HG03097 (cell line): ENCODE data around the gene CXXC4.

Experiments
- ATAC-seq: cut with Tn5 transposase; IDR thresholded peaks from one replicate; pipeline ENCODE4 v1.9.1; 2021; ENCODE audit not compliant: unreplicated experiment, low FRiP score

CXXC4 gene

DNA sequence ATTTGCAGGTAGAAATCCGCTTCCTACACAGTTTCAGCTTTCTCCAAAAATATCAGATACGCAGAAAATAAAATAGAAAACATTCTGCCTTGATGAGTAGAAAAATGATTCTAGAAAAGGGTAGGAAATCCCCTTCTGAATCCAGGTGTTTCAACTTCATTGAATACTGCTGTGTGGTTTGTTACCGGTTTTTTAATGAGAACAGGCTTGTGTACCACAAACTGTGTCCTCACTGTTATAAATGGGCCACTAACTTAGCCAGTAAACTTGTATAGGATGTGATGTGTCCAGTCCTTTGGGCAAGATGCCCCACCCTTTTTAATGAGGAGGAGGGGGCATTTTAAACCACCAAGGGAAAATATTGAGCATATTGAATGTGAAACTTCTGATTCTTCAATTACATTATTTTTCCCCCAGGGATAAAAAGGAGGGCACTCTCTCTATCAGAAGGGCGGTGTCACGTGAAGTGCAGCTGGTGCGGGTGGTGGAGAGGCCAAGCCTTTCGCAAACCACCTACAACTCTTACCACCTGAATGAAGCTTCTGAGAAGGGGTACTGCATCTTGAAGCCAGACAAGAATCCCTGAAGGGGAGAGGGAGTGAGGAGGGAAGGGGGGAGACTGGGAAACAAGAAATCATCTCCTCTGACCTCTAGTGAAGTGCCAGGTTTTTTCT, 4.5 kb downstream of the CXXC4 start:
- ATAC-seq = peak; percentile 48

DNA sequence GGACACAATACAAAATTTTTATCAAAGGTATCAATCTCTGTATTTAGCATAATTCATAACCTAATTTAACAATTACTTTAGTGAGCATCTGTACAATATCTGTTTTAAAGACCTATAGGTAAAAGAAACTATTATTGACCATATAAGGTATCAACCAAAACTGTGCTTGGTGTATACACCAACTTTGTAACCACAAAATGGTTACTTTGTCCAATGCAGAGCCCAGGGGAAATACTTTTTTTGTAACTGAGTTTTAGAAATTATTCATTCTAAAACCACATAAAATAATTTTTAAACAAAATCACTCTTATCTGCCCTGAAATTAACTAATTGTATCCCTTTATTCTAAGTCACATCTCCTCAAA, 5.0 kb downstream of the CXXC4 start:
- ATAC-seq = no peak

DNA sequence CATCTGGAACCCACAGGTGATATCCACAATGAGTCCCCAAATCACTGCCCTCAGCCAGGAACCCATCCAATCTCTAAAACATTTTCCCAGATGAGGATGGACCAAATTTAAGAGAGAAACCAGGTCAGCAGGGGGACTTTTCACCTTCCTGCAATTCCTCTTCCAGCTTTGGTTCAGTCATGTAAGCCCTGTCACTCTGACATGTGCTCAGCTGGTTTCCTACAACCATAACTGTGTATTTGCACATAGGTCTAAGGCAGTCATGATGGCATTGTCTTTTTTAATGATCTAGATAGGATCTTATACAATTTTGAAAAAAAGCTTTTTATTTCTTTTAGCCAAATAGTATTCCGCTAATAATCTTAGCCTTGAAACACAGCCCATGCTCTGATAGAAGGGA, 6.5 kb downstream of the CXXC4 start:
- ATAC-seq = no peak

DNA sequence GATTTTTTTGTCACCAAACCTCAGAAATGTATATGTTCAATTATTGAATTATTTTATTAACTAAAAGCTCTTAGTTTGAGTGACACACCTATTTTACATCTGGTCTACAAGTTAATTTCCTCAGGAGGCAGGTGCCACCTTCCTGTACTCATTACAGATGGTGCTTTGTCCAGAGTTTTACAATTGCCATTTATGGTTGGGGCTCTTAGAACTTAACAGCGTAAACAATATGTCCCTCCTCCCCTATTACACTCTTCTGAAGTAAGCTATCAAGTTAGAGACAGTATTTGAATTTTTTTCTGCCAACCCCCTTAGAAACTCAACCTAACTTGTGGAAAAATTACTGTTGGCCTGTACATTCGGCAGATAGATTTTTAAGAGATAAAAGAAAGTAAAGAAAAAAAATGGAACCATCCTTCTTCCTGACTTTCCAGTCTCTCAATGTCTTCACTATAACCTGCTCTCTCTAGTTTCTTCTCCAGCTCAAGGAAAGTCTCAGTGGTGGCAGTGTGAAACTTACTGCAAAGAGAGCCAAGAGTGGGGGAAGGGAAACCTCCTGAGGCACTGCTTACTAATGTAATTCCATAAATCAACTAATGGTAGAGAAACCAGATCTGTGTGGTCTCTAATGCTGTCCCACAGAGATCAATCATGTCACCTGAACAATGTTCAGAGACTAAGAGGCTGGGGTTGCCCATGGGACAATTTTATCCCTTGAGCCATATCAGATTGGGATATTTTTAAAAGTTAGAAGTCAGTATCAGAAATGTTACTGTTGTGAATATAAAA, 7.8 kb downstream of the CXXC4 start:
- ATAC-seq = no peak

DNA sequence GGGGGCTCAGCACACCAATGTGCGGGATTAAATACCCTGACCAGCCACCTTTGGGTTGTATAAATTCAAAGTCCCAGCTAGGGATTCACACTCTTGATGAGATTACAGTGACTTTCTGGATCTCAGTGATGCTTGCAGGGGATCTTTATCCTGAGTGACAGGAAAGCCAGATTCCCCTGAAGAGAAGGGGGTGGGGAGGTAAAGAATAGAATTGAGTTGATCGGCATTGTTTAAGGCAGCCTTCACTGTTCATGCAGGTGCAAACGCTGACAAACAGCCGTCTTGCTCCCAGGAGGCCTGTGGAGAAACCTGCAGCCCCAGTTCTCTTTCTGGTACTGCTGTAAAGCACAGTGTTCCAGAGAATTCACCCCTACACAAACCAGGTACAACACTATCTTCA, 19.0 kb downstream of the CXXC4 start:
- ATAC-seq = no peak

DNA sequence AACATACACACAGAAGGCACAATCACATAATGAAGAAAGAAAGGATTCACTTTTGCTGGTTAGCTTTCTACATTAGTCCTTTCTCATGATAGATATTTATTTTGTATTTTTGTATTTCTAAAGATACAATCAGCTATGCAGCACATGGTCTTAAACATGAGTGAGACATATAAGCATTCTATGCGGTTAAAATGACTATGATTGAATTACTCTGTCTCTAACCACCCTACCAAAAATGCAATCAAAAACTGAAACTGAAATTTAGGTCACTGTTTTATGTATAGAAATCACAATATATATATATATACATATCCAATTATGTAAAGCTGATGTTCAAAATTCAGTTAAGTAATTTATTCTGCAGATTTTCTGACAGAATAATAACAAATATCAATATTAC, 21.9 kb downstream of the CXXC4 start:
- no peak for ATAC-seq

DNA sequence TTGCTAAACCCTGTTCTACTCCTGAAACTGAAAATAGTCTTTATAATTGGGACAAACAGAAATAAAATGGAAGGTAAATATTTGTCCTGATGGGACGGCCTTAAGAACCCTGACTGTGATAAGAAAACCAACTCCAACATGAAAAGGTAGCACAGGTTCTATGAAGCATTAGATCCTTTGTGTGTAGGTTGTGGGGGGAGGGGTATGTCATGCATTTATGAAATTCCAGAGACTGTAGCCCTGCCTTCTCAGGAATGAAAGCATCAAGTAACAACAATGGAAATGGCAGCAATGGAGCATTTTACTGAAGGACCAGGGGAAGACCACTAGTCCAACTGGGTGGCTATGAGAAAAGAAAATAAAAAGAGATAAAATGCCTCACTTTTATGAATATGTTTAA, 23.9 kb downstream of the CXXC4 start:
- ATAC-seq = no peak

DNA sequence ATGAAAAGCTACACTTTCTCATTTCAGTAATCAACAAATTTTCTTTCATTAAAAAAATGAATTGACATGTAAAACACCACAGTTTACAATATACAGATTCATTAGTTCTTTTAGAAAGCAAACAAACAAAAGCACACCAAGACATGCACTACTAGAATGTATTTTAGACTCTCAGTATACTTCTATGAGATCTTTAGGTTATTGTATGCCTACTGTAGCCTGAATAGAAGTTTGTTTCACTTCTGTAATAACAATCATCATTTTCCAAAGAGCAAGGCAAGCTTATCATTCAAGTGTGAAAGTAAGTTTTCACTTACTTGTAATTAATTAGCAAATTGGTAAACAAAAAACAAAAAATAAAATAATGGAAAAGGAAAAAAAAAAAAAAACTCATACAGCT, 24.9 kb downstream of the CXXC4 start:
- no peak for ATAC-seq

DNA sequence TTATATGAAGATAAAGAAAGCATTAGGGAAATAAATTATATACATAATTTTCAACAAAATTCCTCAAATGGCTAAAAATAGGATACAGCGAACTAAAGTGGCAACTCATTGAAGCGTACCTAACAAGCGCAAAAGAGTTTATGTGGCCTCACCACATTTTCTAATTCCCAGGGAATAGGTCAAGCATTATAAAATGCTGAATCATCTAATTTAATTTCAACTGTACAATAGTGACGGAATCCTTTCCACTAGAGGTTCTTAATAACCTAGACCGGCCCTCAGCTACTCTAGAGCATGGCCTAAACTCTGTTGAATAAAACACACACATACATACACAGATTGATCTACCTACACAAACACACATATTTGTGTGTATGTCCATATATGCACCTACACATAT, 29.1 kb downstream of the CXXC4 start:
- ATAC-seq = no peak

DNA sequence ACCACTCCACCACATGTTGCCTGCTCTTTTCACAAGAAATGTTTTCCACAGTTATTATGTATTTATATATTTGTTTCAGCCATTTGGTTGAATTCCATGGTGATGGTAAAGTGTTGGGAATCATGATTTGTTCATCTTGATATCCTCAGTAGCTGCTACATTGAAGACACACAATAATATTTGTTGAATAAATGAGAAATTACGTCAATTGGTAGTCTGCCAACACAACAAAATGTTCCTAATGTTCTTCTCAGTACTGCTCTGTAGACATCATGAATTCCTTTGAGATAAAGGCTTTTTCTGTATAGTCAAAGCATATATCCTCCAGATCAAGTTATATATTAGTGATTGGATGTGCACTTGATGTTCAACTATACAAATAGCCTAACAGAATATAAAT, 29.5 kb downstream of the CXXC4 start:
- no peak for ATAC-seq

DNA sequence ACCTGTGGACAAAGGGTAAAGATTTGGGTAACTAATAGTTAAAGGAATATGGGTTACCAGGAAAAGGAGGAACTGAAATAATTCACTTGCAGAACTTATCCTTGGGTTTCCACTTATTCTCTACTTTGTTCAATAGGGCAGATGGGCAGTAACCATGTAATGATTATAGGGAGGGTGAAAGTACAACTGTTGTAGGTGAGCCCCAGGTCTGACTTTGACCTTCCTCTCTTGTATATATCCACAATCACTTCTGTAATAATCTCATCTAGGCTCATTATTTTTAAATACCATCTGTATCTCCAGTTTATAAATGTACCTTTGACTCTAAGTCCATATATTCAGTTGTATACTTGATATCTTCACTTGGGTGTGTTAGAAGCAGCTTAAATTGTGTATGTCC, 32.1 kb downstream of the CXXC4 start:
- ATAC-seq = no peak

DNA sequence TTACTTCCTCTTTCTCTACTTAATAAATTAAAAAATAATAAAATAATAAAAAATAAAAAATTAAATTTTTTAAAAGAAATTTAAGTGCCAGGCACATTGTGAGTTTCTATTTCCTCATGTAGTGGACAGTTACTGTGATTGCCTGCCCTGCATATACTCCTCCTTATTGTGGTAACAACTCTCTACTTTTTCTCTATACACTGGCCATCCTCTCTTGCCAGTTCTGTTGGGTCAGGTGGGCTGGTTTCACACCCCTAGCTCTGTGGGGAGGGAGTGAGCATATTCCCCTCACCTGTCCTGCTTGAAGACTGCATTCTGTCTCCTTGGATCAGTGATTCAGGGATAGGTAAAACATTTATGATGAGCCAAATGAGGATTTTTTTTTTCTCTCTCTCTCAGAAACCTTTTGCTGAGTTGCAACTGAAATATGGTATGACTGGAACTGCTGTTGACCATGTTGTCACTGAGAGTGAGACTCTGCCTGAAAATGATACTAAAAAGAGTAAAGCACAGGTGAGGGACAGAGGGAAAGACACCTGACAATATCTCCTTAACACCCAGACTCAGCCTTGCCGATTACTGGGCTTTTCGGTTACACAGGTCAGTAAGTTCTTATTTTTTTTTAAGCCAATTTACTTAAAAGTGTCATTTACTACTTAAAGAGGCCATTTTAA, 37.2 kb downstream of the CXXC4 start:
- no peak for ATAC-seq

DNA sequence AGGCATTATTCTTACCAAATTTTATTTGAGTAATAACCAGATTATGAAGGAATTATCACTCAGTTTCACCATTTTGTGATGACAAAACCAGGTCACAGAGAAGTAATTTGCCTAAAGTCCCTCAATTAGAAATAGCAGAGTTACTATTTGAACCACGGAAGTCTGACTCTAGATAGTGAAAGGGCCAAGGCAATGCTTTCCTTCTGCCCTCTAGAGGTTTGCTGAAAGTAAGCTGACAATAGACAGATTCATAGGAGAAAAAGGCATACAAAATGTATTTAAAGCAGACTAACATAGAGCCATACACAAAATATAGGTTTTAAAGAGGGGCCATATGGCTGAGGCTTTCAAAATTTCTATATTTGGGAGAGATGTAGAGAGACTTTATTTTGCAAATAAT, 43.1 kb downstream of the CXXC4 start:
- ATAC-seq = no peak

DNA sequence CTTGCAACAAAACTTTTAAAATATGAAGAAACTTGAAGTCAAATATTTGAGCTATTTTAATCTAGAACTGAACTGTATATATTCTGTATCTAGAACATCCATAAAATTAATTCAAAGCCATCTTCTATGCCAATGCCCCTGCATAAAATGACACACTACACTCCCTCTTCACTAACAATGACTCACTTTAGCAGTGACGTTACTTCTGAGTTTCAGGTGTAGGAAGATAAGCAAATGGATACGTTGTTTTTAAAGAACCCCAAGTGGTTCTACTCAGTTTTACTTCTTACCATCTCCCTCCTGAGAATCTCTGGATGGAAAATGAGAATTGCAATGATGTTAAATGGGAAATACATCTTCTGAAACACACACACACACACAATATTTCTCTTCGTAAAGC, 45.2 kb downstream of the CXXC4 start:
- ATAC-seq = no peak

DNA sequence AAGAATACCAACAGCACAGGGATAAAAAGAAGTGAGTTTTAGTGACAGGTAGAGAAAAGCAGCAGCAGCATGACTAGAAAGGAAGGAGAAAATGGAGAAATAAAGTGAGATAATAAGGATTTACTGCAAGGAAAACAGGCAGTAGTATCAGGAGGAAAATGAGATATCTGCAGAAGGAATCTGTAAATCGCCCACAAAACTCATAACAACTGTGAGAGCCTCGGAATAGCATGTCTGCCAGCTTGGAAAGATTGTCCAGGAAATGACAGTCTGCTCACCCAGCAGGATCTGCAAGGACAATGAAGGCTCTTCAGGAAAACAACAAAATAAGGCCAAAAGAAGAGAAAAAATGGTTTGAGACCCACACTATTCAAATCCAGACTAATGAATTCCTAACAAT, 47.4 kb downstream of the CXXC4 start:
- ATAC-seq = no peak

DNA sequence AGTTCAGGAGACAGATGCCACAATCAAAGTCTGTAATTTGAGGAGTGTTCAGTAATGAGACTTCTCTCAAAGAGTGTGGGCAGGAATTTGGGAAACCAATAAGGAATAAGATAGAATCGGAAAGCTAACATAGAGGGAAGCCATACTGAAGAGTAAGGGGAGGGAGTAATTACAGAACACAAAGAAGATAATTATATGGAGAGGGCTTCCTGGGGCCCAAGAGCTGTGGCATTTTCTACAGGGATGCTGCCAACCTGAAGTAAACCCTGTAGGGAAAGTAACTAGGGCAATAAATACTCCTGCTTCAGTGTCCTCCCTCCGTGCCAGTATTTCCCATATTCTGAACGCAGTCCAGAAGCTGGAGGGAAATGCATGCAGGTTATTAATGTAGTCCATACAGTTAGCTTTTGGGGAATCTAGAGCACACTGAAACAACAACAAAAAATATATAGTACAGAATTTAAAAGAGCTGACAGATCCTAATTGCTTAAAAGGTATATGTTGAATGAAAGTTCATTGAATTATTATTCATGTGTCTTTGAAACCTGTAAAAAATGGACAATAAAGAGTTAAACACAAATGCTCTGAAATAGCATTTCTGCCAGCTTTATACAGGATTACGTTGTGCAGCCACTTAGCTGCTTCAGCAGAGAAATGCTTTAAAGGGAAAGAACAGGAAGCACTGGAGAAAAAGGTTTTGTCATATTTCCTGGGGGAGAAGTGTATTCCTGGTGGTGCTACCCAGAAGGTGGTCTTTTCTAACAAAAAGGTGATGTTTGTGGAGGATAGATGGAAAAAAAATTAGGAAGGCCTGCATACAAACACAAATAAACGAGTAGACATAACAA, 48.0 kb downstream of the CXXC4 start:
- no peak for ATAC-seq

DNA sequence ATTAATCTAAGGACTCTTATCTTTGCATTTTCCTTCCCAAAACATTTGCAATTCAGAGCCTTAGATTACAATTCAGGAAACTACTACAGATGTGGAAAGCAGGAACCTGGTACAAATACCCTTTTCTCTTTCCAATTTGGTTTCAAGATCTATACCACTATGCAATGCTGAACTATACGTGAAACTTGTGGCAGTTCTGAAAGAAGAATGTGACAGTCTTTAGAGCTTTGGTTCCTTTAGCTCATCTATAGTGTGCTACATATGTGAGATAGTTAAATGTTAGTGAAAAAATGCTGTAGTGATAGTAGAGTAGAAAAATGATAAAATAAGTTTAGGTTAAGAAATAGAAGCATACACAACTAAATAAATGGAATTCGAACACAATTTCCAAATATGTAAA, 50.0 kb downstream of the CXXC4 start:
- no peak for ATAC-seq

DNA sequence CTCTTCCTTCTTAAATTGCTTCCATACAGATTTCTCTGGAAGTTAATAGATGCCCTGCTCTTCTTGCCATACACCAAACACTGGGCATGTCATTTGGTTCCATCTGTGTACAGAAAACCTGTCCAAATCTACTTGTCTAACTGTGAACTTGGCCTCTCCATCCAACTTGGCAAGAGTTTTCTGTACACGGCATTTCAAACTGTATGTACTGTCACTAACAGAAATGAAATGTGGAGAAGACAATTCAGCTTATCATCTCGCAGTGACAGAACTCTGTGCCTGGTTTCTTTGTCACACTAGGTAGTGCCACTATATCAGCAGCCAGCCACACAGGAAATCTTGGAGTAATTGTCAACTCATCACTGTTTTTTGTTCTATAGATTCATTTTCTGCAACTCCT, 58.2 kb downstream of the CXXC4 start:
- ATAC-seq = no peak

DNA sequence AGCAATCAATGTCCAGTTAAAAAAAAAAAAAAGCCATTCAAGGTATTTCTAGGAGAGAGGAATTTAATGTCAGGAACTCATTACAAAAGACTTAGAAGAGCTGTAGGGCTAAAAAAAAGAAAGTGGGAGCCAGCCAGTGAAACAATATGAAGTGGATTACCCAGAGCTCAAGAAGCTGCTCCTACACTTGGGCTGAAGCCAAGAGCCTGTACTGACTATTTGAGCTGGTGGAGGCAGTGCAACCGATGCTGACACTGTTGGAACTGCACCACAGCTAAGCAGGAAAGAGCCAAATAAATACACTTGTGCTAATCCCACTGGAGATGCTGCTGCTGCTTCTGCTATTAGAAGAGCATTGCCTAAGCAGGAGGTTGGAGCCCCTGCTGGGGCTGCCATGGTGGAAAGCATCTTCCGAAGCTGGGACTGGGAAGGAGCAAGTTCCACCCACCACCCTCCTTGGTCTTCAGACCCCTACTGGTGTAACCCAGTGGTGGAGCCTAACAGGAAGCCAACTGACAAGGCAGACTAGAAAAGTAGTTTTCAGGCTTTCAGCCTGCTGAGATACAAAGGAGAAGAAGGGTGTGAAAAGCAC, 65.4 kb downstream of the CXXC4 start:
- ATAC-seq = no peak

DNA sequence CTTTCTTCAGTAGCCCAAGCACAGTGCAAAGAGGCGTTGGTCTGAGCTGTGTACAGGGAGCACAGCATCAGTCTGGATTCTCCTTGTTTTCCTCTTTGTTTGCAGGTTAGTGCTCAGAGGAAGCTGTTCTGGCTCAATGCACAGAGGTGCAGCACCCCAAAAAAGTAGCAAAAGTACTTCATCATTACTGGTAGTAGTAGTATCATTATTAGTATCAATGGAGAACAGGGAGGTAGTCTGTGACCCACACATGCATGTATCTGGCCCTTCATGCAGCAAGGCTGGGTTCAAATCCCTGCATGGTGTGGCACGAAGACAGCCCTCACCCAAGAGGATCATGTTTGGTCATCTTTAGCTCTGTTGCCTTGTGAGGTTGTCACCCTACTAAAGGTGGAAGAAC, 68.7 kb downstream of the CXXC4 start:
- no peak for ATAC-seq

DNA sequence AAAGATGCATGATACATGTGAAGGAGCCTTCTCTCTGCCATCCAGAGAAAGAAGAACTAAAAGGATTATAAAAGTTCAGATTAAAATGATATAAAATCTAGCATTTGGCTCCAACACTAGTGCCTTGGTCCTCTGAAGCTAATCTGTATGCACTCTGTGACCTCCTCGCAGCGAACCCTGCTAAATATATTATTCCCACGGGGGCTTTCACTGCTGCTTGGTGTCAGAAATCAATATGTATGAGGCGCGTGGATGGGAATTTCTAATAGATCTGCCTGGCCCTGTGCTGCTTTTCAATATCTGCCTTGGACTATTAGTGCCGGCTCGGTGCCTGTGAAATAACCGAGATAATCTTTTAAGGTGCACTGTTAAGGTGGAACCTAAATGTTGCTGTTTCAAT, 69.7 kb downstream of the CXXC4 start:
- ATAC-seq = no peak
